Neural cell (in vitro differentiated cells): ENCODE data around the gene RNF8. TPM values are rescaled to one million over a fixed set of nuclear protein-coding genes. Genes with fewer than 3 reads are reported as not detected.

Experiments
- H2AFZ ChIP-seq: fragments of 200-600, 300-800 bp; sonication (generic), shearing (Covaris generic); 2 replicates; pipeline ENCODE4 v1.6.0; 2014; ENCODE audit warnings: low read depth, mild to moderate bottlenecking, antibody characterized with exemption, low read length, moderate library complexity
- H3F3A ChIP-seq: fragments of 200-600 bp; shearing (Covaris generic); 2 replicates; pipeline ENCODE4 v1.6.1; 2016; ENCODE audit warnings: mild to moderate bottlenecking, moderate library complexity, mixed read lengths, antibody characterized with exemption, low read length; ENCODE audit not compliant: insufficient read depth, poor library complexity, severe bottlenecking
- H3K27ac ChIP-seq: fragments of 200-600, 300-800 bp; sonication (generic), shearing (Covaris generic); 2 replicates; pipeline ENCODE4 v1.5.1; 2014; ENCODE audit warnings: mild to moderate bottlenecking, low read length, moderate library complexity
- H3K27me3 ChIP-seq: fragments of 300-800, 200-600 bp; sonication (generic), shearing (Covaris generic); 2 replicates; pipeline ENCODE4 v1.6.0; 2014; ENCODE audit warnings: mild to moderate bottlenecking, low read depth, low read length, moderate library complexity; ENCODE audit not compliant: insufficient read depth
- H3K36me3 ChIP-seq: fragments of 300-800, 200-600 bp; sonication (generic), shearing (Covaris generic); 2 replicates; pipeline ENCODE4 v1.5.1; 2014; ENCODE audit warnings: mild to moderate bottlenecking, antibody characterized with exemption, low read length, moderate library complexity; ENCODE audit not compliant: insufficient read depth
- H3K4me2 ChIP-seq: fragments of 300-800, 200-600 bp; sonication (generic), shearing (Covaris generic); 2 replicates; pipeline ENCODE4 v1.6.0; 2014; ENCODE audit warnings: mild to moderate bottlenecking, low read length
- H3K4me3 ChIP-seq: fragments of 300-800, 200-600 bp; sonication (generic), shearing (Covaris generic); 2 replicates; pipeline ENCODE4 v1.5.1; 2014; ENCODE audit warnings: mild to moderate bottlenecking, low read length, moderate library complexity
- H3K79me2 ChIP-seq: fragments of 200-600 bp; shearing (Covaris generic); replicated peaks from 2 replicates; pipeline ENCODE4 v1.6.0; 2014; ENCODE audit warnings: mild to moderate bottlenecking, low read length, moderate library complexity; ENCODE audit not compliant: insufficient read depth
- H3K9ac ChIP-seq: fragments of 300-800, 200-600 bp; sonication (generic), shearing (Covaris generic); 2 replicates; pipeline ENCODE4 v1.6.1; 2016; ENCODE audit warnings: mild to moderate bottlenecking, low read length, mixed read lengths
- H3K9me2 ChIP-seq: fragments of 200-600 bp; shearing (Covaris generic); 2 replicates; pipeline ENCODE4 v1.6.1; 2016; ENCODE audit warnings: mild to moderate bottlenecking, low read length, mixed read lengths; ENCODE audit not compliant: insufficient read depth
- H3K9me3 ChIP-seq: fragments of 200-600, 300-800 bp; sonication (generic), shearing (Covaris generic); 2 replicates; pipeline ENCODE4 v1.6.1; 2016; ENCODE audit warnings: mild to moderate bottlenecking, mixed run types, low read length, moderate library complexity, mixed read lengths
- H4K20me1 ChIP-seq: fragments of 200-600 bp; shearing (Covaris generic); 2 replicates; pipeline ENCODE4 v1.6.1; 2016; ENCODE audit warnings: mild to moderate bottlenecking, mixed run types; ENCODE audit not compliant: insufficient read depth
- CTCF ChIP-seq: fragments of 450-650 bp; IDR thresholded peaks from 2 replicates; pipeline ENCODE4 v1.5.1; 2014; ENCODE audit warnings: antibody characterized with exemption, mild to moderate bottlenecking, moderate library complexity; ENCODE audit not compliant: poor library complexity, severe bottlenecking
- EP300 ChIP-seq: fragments of 450-650 bp; conservative IDR thresholded peaks from 2 replicates; pipeline ENCODE4 v1.6.1; 2014; ENCODE audit warnings: antibody characterized with exemption, mild to moderate bottlenecking, moderate library complexity; ENCODE audit not compliant: poor library complexity, severe bottlenecking
- EZH2 ChIP-seq: fragments of 200-600, 300-800 bp; shearing (Covaris generic), sonication (generic); IDR thresholded peaks from 2 replicates; pipeline ENCODE4 v1.6.1; 2014; ENCODE audit warnings: antibody characterized with exemption, low read length, borderline replicate concordance, mild to moderate bottlenecking; ENCODE audit not compliant: insufficient read depth, poor library complexity, severe bottlenecking
- MXI1 ChIP-seq: fragments of 450-650 bp; conservative IDR thresholded peaks from 2 replicates; pipeline ENCODE4 v1.6.1; 2014; ENCODE audit warnings: antibody characterized with exemption, mild to moderate bottlenecking; ENCODE audit not compliant: poor library complexity, severe bottlenecking
- POLR2AphosphoS5 ChIP-seq: IDR thresholded peaks from 2 replicates; pipeline ENCODE4 v1.6.1; 2012
- RAD21 ChIP-seq: fragments of 450-650 bp; conservative IDR thresholded peaks from 2 replicates; pipeline ENCODE4 v1.6.1; 2014; ENCODE audit warnings: antibody characterized with exemption, mild to moderate bottlenecking, moderate library complexity
- REST ChIP-seq: IDR thresholded peaks from 2 replicates; pipeline ENCODE4 v1.6.1; 2012; ENCODE audit warnings: borderline replicate concordance
- SMC3 ChIP-seq: fragments of 450-650 bp; conservative IDR thresholded peaks from 2 replicates; pipeline ENCODE4 v1.6.1; 2014; ENCODE audit warnings: antibody characterized with exemption, mild to moderate bottlenecking, moderate library complexity; ENCODE audit not compliant: poor library complexity
- TAF1 ChIP-seq: IDR thresholded peaks from 2 replicates; pipeline ENCODE4 v1.6.1; 2012; ENCODE audit warnings: low read depth
- polyA plus RNA-seq: library from polyadenylated mRNA; depleted of rRNA; stranded (reverse); fragments of >200 nt; gene quantifications from 2 replicates; pipeline ENCODE4 v1.2.3, GENCODE V29; 2014

RNF8 gene
- polyA plus RNA-seq, 1 donor from 2014 or later = 54.0 TPM

- Histone ChIP-seq H3K9me2 (no peaks in the 10 kb centered on the region), H3K4me3 (no peak overlapping the region), H2AFZ (no peak overlapping the region), H3K9ac (no peak overlapping the region), H4K20me1 (no peaks in the 10 kb centered on the region), H3K36me3 (peaks cover 5% of the 10 kb centered on the region), H3K27me3 (no peaks in the 10 kb centered on the region), H3K27ac (no peak overlapping the region), H3K9me3 (no peaks in the 10 kb centered on the region), H3K79me2 (no peaks in the 10 kb centered on the region), H3K4me2 (no peak overlapping the region), H3F3A (no peaks in the 10 kb centered on the region)
- TF ChIP-seq CTCF = no peak
These were observed 18.3 kb downstream of the RNF8 start for GRCh38 chr6:37372116-37372515.

DNA sequence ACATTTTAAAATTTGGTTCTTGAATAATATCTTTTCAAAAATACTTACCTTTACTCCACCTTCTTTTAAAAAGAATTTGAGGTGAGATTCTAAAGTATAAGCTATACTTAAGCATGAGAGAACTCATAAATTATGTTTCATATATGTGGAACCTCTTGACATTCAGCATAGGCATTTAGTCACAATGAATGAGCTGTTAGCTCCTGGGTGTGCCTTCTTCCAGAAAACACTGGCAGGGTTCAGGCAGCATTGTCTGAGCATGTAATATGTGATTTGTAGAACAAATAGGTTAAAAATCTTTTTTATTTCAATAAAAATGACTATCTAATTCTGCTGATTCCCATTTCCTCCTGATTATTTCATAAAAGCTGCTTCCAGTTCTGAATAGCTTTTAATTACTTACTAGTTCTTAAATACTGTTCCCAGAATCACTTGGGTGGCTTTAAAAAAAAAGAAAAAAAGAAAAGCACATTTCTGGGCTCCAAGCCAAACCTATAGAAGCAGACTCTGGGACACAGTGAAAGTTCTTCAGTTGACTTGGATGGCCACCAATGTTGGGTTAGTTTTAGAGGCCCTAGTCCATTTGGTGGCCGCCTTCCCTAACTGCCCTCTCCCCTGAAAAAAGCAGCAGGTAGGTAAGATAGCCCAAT is 20.2 kb downstream of the RNF8 start:
- no peaks in the 10 kb centered on the region for H3K9me2 ChIP-seq
- peak overlapping the region; percentile 32 for H3K9ac ChIP-seq
- H3F3A ChIP-seq = no peaks in the 10 kb centered on the region
- H2AFZ ChIP-seq = no peak overlapping the region
- no peaks in the 10 kb centered on the region for H3K79me2 ChIP-seq
- peaks cover 2% of the 10 kb centered on the region for H3K36me3 ChIP-seq
- no peak overlapping the region for H3K4me2 ChIP-seq
- no peaks in the 10 kb centered on the region for H3K9me3 ChIP-seq
- no peak for TF ChIP-seq TAF1
- TF ChIP-seq CTCF = no peak
- TF ChIP-seq POLR2AphosphoS5 = no peak
- no peak for TF ChIP-seq MXI1
- TF ChIP-seq SMC3 = no peak
- no peak for TF ChIP-seq EP300
- no peak for TF ChIP-seq REST
- no peak for TF ChIP-seq EZH2
- no peak for TF ChIP-seq RAD21
- H3K27me3 ChIP-seq = no peaks in the 10 kb centered on the region
- peak overlapping the region; percentile 72 for H3K27ac ChIP-seq
- H4K20me1 ChIP-seq = no peaks in the 10 kb centered on the region
- peak overlapping the region; percentile 32 for H3K4me3 ChIP-seq
